A549 (cell line): ENCODE results near the gene MTRR. TPM values are rescaled to one million over a fixed set of nuclear protein-coding genes. Genes with fewer than 3 reads are reported as not detected.

Experiments
- ATAC-seq, 2 experiments: fragments of 200-7000 bp in 1 of 2; fragments of >200 bp in 1 of 2; cut with Nextera tagmentation in 1 of 2; cut with Tn5 transposase in 1 of 2; 3 replicates each; pipeline versions ENCODE4 v1.8.0 to v1.9.1; 2018 to 2020; ENCODE audit warnings: mild to moderate bottlenecking in 1 of 2, moderate library complexity in 1 of 2
- CTCF ChIA-PET: fragments of 300-600 bp; sonication (Branson Sonifier 250); formaldehyde crosslinking; extraction: SDS; loops from one replicate; lab custom pipeline; 2021; ENCODE audit warnings: antibody characterized with exemption, inconsistent platforms; lab: Yijun Ruan, JAX
- POLR2A ChIA-PET: fragments of 350-600 bp; formaldehyde crosslinking; extraction: SDS; loops from one replicate; lab custom pipeline; 2021; ENCODE audit warnings: antibody characterized with exemption, inconsistent platforms; lab: Yijun Ruan, JAX
- DNase-seq, 2 experiments: peaks; one replicate each; pipeline versions ENCODE4 v3.0.0 to v3.0.0-alpha.2; 2011 to 2016; ENCODE audit warnings: low read depth in 1 of 2, low spot score in 1 of 2
- FAIRE-seq: peaks from 2 replicates; lab custom pipeline; 2011; peaks lifted over from hg19 to GRCh38; lab: Jason Lieb, UNC
- H3K27ac ChIP-seq, 2 experiments: fragments of >200 bp; sonication (Bioruptor Twin); formaldehyde crosslinking; 3 replicates each; pipeline ENCODE4 v1.5.1; 2016 to 2017
- H3K4me1 ChIP-seq: fragments of >200 bp; sonication (Bioruptor Twin); formaldehyde crosslinking; 3 replicates; pipeline ENCODE4 v1.6.1; 2016
- H3K4me2 ChIP-seq: fragments of >200 bp; sonication (Bioruptor Twin); formaldehyde crosslinking; 3 replicates; pipeline ENCODE4 v1.6.1; 2016
- H3K4me3 ChIP-seq: fragments of >200 bp; sonication (Bioruptor Twin); formaldehyde crosslinking; 3 replicates; pipeline ENCODE4 v1.5.1; 2016
- H3K9me3 ChIP-seq: fragments of >200 bp; sonication (Bioruptor Twin); formaldehyde crosslinking; 3 replicates; pipeline ENCODE4 v1.6.1; 2016
- CBX2 ChIP-seq: fragments of 200-600 bp; sonication (generic); IDR thresholded peaks from 2 replicates; pipeline ENCODE4 v1.6.1; 2016; ENCODE audit warnings: low read depth, mild to moderate bottlenecking, borderline replicate concordance
- CHD2 ChIP-seq: fragments of 150-350 bp; IDR thresholded peaks from 2 replicates; pipeline ENCODE4 v1.6.1; 2014; ENCODE audit warnings: low read length; ENCODE audit not compliant: partially characterized antibody
- ESRRA ChIP-seq: fragments of 150-350 bp; IDR thresholded peaks from 2 replicates; pipeline ENCODE4 v1.6.1; 2014; ENCODE audit warnings: mild to moderate bottlenecking, low read length, borderline replicate concordance
- FOSB ChIP-seq: fragments of 250-450 bp; sonication (Bioruptor Pico); IDR thresholded peaks from 2 replicates; pipeline ENCODE4 v1.5.0; 2020; ENCODE audit warnings: mild to moderate bottlenecking, moderate library complexity
- HEYL ChIP-seq: fragments of 250-450 bp; sonication (Bioruptor Pico); IDR thresholded peaks from 2 replicates; pipeline ENCODE4 v1.8.0; 2021; ENCODE audit warnings: mild to moderate bottlenecking, moderate library complexity
- HOXA7 ChIP-seq: fragments of 250-450 bp; sonication (Bioruptor Pico); IDR thresholded peaks from 2 replicates; pipeline ENCODE4 v1.5.0; 2020; ENCODE audit warnings: mild to moderate bottlenecking, moderate library complexity
- HOXB5 ChIP-seq: fragments of 250-450 bp; sonication (Bioruptor Pico); IDR thresholded peaks from 2 replicates; pipeline ENCODE4 v1.5.0; 2020; ENCODE audit warnings: mild to moderate bottlenecking, moderate library complexity
- KDM5A ChIP-seq: fragments of 200-600 bp; sonication (generic); IDR thresholded peaks from 2 replicates; pipeline ENCODE4 v1.6.1; 2016; ENCODE audit warnings: antibody characterized with exemption, mild to moderate bottlenecking
- MAFK ChIP-seq: fragments of 450-650 bp; IDR thresholded peaks from 2 replicates; pipeline ENCODE4 v1.6.1; 2014; ENCODE audit not compliant: partially characterized antibody
- NPAS2 ChIP-seq: fragments of 250-450 bp; sonication (Bioruptor Pico); IDR thresholded peaks from 2 replicates; pipeline ENCODE4 v1.8.0; 2022; ENCODE audit warnings: mild to moderate bottlenecking, moderate library complexity, borderline replicate concordance
- NR3C1 ChIP-seq: fragments of >200 bp; sonication (Bioruptor Twin); formaldehyde crosslinking; IDR thresholded peaks from 3 replicates; pipeline ENCODE4 v1.6.1; 2017
- PHF8 ChIP-seq: fragments of 200-600 bp; sonication (generic); IDR thresholded peaks from 2 replicates; pipeline ENCODE4 v1.6.1; 2016; ENCODE audit warnings: low read depth, mild to moderate bottlenecking, antibody characterized with exemption, moderate library complexity, borderline replicate concordance
- POLR2AphosphoS2 ChIP-seq: conservative IDR thresholded peaks from 2 replicates; pipeline ENCODE4 v1.6.1; 2012; ENCODE audit warnings: low read length, improper control_type of control experiment, inconsistent platforms
- RAD21 ChIP-seq, 2 experiments: fragments of >200 bp in 1 of 2; sonication (Bioruptor Twin) in 1 of 2; formaldehyde crosslinking in 1 of 2; IDR thresholded peaks in 1 of 2; conservative IDR thresholded peaks in 1 of 2; 2 replicates in 1 of 2; 3 replicates in 1 of 2; pipeline ENCODE4 v1.6.1; 2012 to 2018; ENCODE audit warnings: inconsistent platforms in 1 of 2
- RARB ChIP-seq: fragments of 250-450 bp; sonication (Bioruptor Pico); IDR thresholded peaks from 2 replicates; pipeline ENCODE4 v1.8.0; 2021; ENCODE audit warnings: mild to moderate bottlenecking, moderate library complexity
- RCOR1 ChIP-seq: fragments of 150-350 bp; IDR thresholded peaks from 2 replicates; pipeline ENCODE4 v1.6.1; 2014; ENCODE audit warnings: antibody characterized with exemption, low read length, low read depth
- RNF2 ChIP-seq: fragments of 200-600 bp; sonication (generic); IDR thresholded peaks from 2 replicates; pipeline ENCODE4 v1.6.1; 2016; ENCODE audit warnings: low read depth, mild to moderate bottlenecking, antibody characterized with exemption, moderate library complexity, borderline replicate concordance
- SMC3 ChIP-seq: fragments of >200 bp; sonication (Bioruptor Twin); formaldehyde crosslinking; IDR thresholded peaks from 3 replicates; pipeline ENCODE4 v1.6.1; 2018; ENCODE audit warnings: inconsistent platforms
- ZC3H11A ChIP-seq: fragments of 450-650 bp; IDR thresholded peaks from 2 replicates; pipeline ENCODE4 v1.6.1; 2014; ENCODE audit warnings: antibody characterized with exemption, mild to moderate bottlenecking
- ZFP36 ChIP-seq: fragments of 450-650 bp; IDR thresholded peaks from 2 replicates; pipeline ENCODE4 v1.6.1; 2014; ENCODE audit warnings: borderline replicate concordance; ENCODE audit not compliant: partially characterized antibody
- WGBS: methylation state at CpG from one replicate; pipeline ENCODE4 v1.1.6; 2017; ENCODE audit errors: missing lambda C conversion rate; 5-methylcytosine and 5-hydroxymethylcytosine counted together
- polyA plus RNA-seq, 4 experiments: library from polyadenylated mRNA; depleted of rRNA in 3 of 4; stranded (reverse); fragments of >200 nt; fragmentation: RNase III in 1 of 4; extraction: RNeasy Plus Mini Kit Qiagen cat#74134 plus additional on column Dnase treatment in 1 of 4; gene quantifications; 2 replicates in 3 of 4; 3 replicates in 1 of 4; pipeline ENCODE4 v1.2.3, GENCODE V29; 2011 to 2017
- TF ChIP-seq, protein P1 (sequence below): IDR thresholded peaks from 2 replicates; pipeline ENCODE4 v1.6.1; 2012
- TF ChIP-seq, protein P2 (sequence below): fragments of 200-600 bp; sonication (generic); IDR thresholded peaks from 2 replicates; pipeline ENCODE4 v1.6.1; 2016; ENCODE audit warnings: antibody characterized with exemption, mild to moderate bottlenecking, moderate library complexity
- TF ChIP-seq, protein P3 (sequence below): fragments of 250-450 bp; sonication (Bioruptor Pico); IDR thresholded peaks from 2 replicates; pipeline ENCODE4 v1.5.0; 2021; ENCODE audit warnings: mild to moderate bottlenecking, moderate library complexity, borderline replicate concordance
- TF ChIP-seq, protein P4 (sequence below): fragments of 250-450 bp; sonication (Bioruptor Pico); IDR thresholded peaks from 2 replicates; pipeline ENCODE4 v1.5.0; 2020; ENCODE audit warnings: low read depth, mild to moderate bottlenecking, moderate library complexity
- TF ChIP-seq, protein P5 (sequence below): fragments of >200 bp; sonication (Bioruptor Twin); formaldehyde crosslinking; IDR thresholded peaks from 3 replicates; pipeline ENCODE4 v1.6.1; 2016
- TF ChIP-seq, protein P6 (sequence below): fragments of 150-350 bp; IDR thresholded peaks from 2 replicates; pipeline ENCODE4 v1.6.1; 2014; ENCODE audit warnings: low read depth, mild to moderate bottlenecking, low read length

Gene MTRR
- polyA plus RNA-seq, 2 of the 4 experiments (the other 2 are of a cell fraction), result 44.1 to 86.3 TPM

DNA sequence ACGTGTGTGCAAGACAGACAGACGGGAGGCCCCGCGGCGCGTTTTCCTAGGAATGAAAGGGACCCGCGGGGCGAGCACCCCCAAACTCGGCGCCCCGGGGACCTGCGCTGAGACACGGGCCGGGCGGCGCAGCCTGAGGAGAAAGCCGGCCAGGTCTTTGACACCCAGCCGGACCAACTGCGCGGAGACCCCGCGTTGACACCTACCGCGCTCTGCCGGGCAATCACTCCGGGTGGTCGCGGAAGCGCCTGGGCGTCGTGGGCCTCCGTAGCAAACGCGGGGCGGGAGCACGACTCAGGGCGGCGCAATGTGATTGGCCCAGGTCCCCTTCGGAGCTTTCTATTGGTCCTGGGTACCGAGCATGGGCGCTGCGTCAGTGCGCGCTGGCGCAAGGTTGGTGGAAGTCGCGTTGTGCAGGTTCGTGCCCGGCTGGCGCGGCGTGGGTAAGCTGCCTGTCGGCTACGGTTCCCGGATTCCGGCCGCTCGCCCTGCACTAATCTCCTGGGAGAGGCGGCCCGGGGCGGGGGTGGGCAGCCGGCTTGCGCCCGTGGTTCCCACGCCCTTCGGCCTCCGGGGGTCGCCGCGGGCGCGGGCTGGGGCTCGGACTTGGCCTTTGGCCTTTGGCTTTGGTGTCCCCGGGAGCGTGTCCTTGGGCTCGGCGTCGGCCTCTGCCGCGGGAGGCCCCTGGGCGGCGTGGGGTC, at the start of gene MTRR, which contains the start of gene FASTKD3 (continued):
- no peak for TF ChIP-seq POLR2AphosphoS2
- no peak for TF ChIP-seq HOXA7
- peak; percentile 91 for TF ChIP-seq PHF8
- peak; percentile 20; the same call in 1 of the 2 replicates for TF ChIP-seq KDM5A
- TF ChIP-seq, protein P1, sequence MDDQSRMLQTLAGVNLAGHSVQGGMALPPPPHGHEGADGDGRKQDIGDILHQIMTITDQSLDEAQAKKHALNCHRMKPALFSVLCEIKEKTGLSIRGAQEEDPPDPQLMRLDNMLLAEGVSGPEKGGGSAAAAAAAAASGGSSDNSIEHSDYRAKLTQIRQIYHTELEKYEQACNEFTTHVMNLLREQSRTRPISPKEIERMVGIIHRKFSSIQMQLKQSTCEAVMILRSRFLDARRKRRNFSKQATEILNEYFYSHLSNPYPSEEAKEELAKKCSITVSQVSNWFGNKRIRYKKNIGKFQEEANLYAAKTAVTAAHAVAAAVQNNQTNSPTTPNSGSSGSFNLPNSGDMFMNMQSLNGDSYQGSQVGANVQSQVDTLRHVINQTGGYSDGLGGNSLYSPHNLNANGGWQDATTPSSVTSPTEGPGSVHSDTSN, result no peak
- TF ChIP-seq CBX2, result no peak
- TF ChIP-seq SMC3, result no peak

DNA sequence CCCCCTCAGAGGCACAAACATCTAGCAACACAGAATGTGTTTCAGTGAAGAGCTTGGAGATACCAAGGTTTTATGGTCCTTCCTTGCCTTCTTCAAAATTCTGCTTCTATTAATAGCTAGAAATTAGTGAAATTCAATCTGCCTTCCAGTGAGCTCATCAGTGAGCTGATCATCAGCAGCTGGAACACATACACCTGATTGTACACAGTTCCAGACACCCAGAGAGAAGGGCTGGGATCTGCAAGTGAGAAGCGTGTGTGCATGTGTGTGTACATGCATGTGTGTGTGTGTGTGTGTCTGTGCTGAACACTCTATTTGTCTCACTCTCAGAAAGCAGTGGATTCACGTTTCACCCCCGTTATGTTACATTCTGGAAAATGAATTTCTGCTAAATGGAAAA, 46.5 kb upstream of the MTRR start:
- POLR2A ChIA-PET, result no interaction called here
- DNase-seq (no peak), ATAC-seq (no peak), FAIRE-seq (no peak)
- H3K9me3 ChIP-seq, result no peaks in the 10 kb centered on the region
- no peak for TF ChIP-seq RARB (CRISPR knock-in tag)
- TF ChIP-seq, protein P2, sequence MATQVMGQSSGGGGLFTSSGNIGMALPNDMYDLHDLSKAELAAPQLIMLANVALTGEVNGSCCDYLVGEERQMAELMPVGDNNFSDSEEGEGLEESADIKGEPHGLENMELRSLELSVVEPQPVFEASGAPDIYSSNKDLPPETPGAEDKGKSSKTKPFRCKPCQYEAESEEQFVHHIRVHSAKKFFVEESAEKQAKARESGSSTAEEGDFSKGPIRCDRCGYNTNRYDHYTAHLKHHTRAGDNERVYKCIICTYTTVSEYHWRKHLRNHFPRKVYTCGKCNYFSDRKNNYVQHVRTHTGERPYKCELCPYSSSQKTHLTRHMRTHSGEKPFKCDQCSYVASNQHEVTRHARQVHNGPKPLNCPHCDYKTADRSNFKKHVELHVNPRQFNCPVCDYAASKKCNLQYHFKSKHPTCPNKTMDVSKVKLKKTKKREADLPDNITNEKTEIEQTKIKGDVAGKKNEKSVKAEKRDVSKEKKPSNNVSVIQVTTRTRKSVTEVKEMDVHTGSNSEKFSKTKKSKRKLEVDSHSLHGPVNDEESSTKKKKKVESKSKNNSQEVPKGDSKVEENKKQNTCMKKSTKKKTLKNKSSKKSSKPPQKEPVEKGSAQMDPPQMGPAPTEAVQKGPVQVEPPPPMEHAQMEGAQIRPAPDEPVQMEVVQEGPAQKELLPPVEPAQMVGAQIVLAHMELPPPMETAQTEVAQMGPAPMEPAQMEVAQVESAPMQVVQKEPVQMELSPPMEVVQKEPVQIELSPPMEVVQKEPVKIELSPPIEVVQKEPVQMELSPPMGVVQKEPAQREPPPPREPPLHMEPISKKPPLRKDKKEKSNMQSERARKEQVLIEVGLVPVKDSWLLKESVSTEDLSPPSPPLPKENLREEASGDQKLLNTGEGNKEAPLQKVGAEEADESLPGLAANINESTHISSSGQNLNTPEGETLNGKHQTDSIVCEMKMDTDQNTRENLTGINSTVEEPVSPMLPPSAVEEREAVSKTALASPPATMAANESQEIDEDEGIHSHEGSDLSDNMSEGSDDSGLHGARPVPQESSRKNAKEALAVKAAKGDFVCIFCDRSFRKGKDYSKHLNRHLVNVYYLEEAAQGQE, result no peak
- TF ChIP-seq RNF2, result no peak
- TF ChIP-seq, protein P3, sequence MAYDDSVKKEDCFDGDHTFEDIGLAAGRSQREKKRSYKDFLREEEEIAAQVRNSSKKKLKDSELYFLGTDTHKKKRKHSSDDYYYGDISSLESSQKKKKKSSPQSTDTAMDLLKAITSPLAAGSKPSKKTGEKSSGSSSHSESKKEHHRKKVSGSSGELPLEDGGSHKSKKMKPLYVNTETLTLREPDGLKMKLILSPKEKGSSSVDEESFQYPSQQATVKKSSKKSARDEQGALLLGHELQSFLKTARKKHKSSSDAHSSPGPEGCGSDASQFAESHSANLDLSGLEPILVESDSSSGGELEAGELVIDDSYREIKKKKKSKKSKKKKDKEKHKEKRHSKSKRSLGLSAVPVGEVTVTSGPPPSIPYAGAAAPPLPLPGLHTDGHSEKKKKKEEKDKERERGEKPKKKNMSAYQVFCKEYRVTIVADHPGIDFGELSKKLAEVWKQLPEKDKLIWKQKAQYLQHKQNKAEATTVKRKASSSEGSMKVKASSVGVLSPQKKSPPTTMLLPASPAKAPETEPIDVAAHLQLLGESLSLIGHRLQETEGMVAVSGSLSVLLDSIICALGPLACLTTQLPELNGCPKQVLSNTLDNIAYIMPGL (CRISPR knock-in tag), result no peak
- no peak for TF ChIP-seq HOXB5
- TF ChIP-seq ZFP36, result no peak
- TF ChIP-seq NPAS2 (CRISPR knock-in tag), result no peak
- TF ChIP-seq NR3C1, result no peak
- no peak for TF ChIP-seq RAD21 (conservative IDR thresholded peaks at IDR 0.05 in 1 of 2, IDR thresholded peaks at IDR 0.05 in 1 of 2)
- TF ChIP-seq ZC3H11A, result no peak
- TF ChIP-seq, protein P4, sequence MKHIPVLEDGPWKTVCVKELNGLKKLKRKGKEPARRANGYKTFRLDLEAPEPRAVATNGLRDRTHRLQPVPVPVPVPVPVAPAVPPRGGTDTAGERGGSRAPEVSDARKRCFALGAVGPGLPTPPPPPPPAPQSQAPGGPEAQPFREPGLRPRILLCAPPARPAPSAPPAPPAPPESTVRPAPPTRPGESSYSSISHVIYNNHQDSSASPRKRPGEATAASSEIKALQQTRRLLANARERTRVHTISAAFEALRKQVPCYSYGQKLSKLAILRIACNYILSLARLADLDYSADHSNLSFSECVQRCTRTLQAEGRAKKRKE (CRISPR knock-in tag), result no peak
- no peak for TF ChIP-seq FOSB (CRISPR knock-in tag)
- TF ChIP-seq MAFK, result no peak
- TF ChIP-seq, protein P5, sequence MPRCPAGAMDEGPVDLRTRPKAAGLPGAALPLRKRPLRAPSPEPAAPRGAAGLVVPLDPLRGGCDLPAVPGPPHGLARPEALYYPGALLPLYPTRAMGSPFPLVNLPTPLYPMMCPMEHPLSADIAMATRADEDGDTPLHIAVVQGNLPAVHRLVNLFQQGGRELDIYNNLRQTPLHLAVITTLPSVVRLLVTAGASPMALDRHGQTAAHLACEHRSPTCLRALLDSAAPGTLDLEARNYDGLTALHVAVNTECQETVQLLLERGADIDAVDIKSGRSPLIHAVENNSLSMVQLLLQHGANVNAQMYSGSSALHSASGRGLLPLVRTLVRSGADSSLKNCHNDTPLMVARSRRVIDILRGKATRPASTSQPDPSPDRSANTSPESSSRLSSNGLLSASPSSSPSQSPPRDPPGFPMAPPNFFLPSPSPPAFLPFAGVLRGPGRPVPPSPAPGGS, result no peak
- TF ChIP-seq, protein P6, sequence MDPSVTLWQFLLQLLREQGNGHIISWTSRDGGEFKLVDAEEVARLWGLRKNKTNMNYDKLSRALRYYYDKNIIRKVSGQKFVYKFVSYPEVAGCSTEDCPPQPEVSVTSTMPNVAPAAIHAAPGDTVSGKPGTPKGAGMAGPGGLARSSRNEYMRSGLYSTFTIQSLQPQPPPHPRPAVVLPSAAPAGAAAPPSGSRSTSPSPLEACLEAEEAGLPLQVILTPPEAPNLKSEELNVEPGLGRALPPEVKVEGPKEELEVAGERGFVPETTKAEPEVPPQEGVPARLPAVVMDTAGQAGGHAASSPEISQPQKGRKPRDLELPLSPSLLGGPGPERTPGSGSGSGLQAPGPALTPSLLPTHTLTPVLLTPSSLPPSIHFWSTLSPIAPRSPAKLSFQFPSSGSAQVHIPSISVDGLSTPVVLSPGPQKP, result no peak
- TF ChIP-seq RCOR1, result no peak
- no peak for TF ChIP-seq CHD2
- no peak for TF ChIP-seq HEYL (CRISPR knock-in tag)
- no peak for TF ChIP-seq ESRRA
- no peak overlapping the region for H3K4me2 ChIP-seq
- CTCF ChIA-PET, result interaction anchor here (1.7 kb wide), 1 partner anchor 10 kb away, joined by 4 read pairs; no protein-coding TSS in a partner anchor
- 0% methylated on average over 3 of the region's 3 CpGs for WGBS
- no peak overlapping the region for H3K27ac ChIP-seq
- no peak overlapping the region for H3K4me3 ChIP-seq
- H3K4me1 ChIP-seq, result no peaks in the 10 kb centered on the region
